ENCODE results near the gene IFT80. TPM values are rescaled to one million over a fixed set of nuclear protein-coding genes. Genes with fewer than 3 reads are reported as not detected.

IFT80 gene
- total and polyA plus RNA-seq, 4 donors: 9.9 to 33.4 (median 22.4) TPM

DNA sequence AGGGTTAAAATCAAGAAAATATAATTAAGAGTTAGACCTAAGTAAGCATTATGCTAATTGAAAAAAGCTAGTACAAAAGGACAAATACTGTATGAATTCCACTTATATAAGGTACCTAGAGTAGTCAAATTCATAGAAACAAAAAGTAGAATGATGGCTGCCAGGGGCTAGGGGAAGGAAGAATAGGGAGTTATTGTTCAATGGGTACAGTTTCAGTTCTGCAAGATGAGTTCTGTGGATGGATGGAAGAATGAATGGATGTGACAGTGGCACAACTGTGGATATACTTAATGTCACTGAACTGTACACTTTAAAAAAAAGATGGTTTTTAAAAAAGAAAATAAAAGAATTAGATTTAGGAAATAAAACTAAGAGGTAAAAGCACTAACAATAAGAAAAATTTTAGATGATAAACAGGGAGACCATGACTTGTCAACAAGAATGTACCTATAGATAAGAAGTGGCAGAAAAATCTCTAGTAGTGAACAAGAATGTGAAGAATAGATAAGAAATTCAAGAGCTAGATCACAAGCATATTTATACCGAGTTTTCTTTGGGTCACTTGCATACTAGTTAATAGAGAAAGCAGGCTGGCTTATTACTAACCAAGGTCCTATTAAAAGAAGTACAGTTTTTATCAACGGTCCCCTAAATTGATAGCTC is 5.5 kb downstream of the IFT80 start:
- DNase-seq (no peak), ATAC-seq (ENCODE audit: low FRiP score) (no peak)
- Histone ChIP-seq H3K27ac (ENCODE audit: low read depth in 1 of 2, low read length in 2 of 2) (no peak overlapping the region), H3K4me1 (ENCODE audit: control insufficient read depth in 1 of 2, insufficient read depth in 2 of 2, low read length in 2 of 2) (peaks cover 0 to 3% of the 10 kb centered on the region in 2 donors), H3K4me3 (ENCODE audit: low read length in 2 of 2) (no peak overlapping the region), H3K36me3 (ENCODE audit: control insufficient read depth in 1 of 2, insufficient read depth in 2 of 2, low read length in 1 of 2) (no peaks in the 10 kb centered on the region), H3K27me3 (ENCODE audit: control insufficient read depth in 1 of 2, insufficient read depth in 2 of 2, low read length in 1 of 2) (no peaks in the 10 kb centered on the region), H3K9me3 (ENCODE audit: control insufficient read depth, low read length) (no peaks in the 10 kb centered on the region)
- 50 to 64% methylated on average over 2 of the region's 2 CpGs for WGBS, 2 donors
- intact Hi-C loops (cut with DNase I): no loop called here

- Histone ChIP-seq H3K9me3 (ENCODE audit: control insufficient read depth, low read length) (no peaks in the 10 kb centered on the region), H3K27ac (ENCODE audit: low read depth in 1 of 2, low read length in 2 of 2) (no peak overlapping the region), H3K4me3 (ENCODE audit: low read length in 2 of 2) (no peak overlapping the region), H3K36me3 (ENCODE audit: control insufficient read depth in 1 of 2, insufficient read depth in 2 of 2, low read length in 1 of 2) (no peaks in the 10 kb centered on the region), H3K4me1 (ENCODE audit: control insufficient read depth in 1 of 2, insufficient read depth in 2 of 2, low read length in 2 of 2) (peaks cover 0 to 3% of the 10 kb centered on the region in 2 donors), H3K27me3 (ENCODE audit: control insufficient read depth in 1 of 2, insufficient read depth in 2 of 2, low read length in 1 of 2) (no peaks in the 10 kb centered on the region)
- intact Hi-C loops (cut with DNase I): no loop called here
- DNase-seq: no peak
- ATAC-seq (ENCODE audit: low FRiP score): no peak
Measured at GRCh38 chr3:160392798-160393197, 6.2 kb downstream of the IFT80 start.

- Histone ChIP-seq H3K36me3 (ENCODE audit: control insufficient read depth in 1 of 2, insufficient read depth in 2 of 2, low read length in 1 of 2) (no peaks in the 10 kb centered on the region), H3K27me3 (ENCODE audit: control insufficient read depth in 1 of 2, insufficient read depth in 2 of 2, low read length in 1 of 2) (no peaks in the 10 kb centered on the region), H3K4me3 (ENCODE audit: low read length in 2 of 2) (no peak overlapping the region), H3K27ac (ENCODE audit: low read depth in 1 of 2, low read length in 2 of 2) (no peak overlapping the region), H3K4me1 (ENCODE audit: control insufficient read depth in 1 of 2, insufficient read depth in 2 of 2, low read length in 2 of 2) (peaks cover 0 to 3% of the 10 kb centered on the region in 2 donors), H3K9me3 (ENCODE audit: control insufficient read depth, low read length) (no peaks in the 10 kb centered on the region)
- no peak for ATAC-seq (ENCODE audit: low FRiP score)
- intact Hi-C loops (cut with DNase I): no loop called here
- WGBS, 2 donors: 93 to 96% methylated on average over 3 of the region's 3 CpGs
- no peak for DNase-seq
Measured at GRCh38 chr3:160390565-160391138, 8.4 kb downstream of the IFT80 start.

DNA sequence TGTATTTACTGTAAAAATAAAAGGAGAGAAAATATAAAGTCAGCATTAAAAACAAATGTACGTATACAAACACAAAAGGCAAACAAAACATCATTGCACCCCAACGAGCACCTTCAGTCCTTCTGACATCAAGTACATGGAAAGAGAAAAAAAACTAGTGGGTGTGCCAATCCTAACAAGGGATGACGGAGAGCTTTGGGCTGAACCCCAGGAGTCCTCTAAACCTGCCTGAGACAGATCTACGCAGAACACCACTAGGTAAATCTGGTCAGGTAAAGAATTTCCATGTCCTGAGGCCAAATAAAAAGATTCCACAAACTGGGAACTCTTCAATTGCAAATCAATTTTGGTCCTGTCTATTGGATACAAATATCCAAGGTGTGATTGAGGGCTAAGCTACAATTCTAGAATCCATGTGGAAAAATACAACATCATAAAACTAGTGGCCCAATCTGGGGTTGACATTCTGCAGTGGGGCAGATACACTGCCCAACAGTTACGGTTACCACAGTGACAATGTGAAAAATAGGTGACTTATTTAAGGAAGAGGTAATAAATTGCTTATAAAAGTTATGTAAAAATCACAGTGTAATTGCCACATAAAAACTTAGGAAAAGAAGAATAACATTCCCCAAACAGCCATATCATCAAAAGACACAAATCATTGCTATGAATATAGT is 14.2 kb downstream of the IFT80 start:
- DNase-seq (no peak), ATAC-seq (ENCODE audit: low FRiP score) (no peak)
- WGBS, 2 donors: 64 to 70% methylated on average over 5 of the region's 5 CpGs
- Histone ChIP-seq H3K27ac (ENCODE audit: low read depth in 1 of 2, low read length in 2 of 2) (no peak overlapping the region), H3K4me3 (ENCODE audit: low read length in 2 of 2) (no peak overlapping the region), H3K36me3 (ENCODE audit: control insufficient read depth in 1 of 2, insufficient read depth in 2 of 2, low read length in 1 of 2) (peaks cover 0 to 3% of the 10 kb centered on the region in 2 donors), H3K9me3 (ENCODE audit: control insufficient read depth, low read length) (no peaks in the 10 kb centered on the region), H3K4me1 (ENCODE audit: control insufficient read depth in 1 of 2, insufficient read depth in 2 of 2, low read length in 2 of 2) (no peaks in the 10 kb centered on the region), H3K27me3 (ENCODE audit: control insufficient read depth in 1 of 2, insufficient read depth in 2 of 2, low read length in 1 of 2) (no peaks in the 10 kb centered on the region)
- intact Hi-C loops (cut with DNase I): no loop called here

DNA sequence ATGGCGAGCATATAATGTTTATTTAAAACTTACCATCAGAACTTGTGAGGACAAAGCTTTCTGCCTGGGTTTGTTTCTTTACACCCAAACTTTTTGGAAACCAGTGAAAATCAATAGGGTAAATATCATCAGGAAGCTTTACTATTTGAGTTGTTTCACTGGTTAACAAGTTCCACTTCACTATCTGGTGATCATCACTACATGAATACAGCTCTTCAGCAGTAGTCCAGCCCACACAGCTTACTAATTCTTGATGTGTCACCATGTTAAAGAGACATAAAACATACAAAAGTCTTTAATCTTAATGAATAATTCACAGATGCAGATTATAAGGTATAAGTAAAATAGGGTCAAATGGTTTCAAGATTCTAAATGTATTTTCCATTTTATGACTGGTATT is 17.6 kb downstream of the IFT80 start:
- H3K36me3 ChIP-seq (ENCODE audit: control insufficient read depth in 1 of 2, insufficient read depth in 2 of 2, low read length in 1 of 2): peaks cover 0 to 3% of the 10 kb centered on the region in 2 donors
- no peaks in the 10 kb centered on the region for H3K27me3 ChIP-seq (ENCODE audit: control insufficient read depth in 1 of 2, insufficient read depth in 2 of 2, low read length in 1 of 2)
- H3K9me3 ChIP-seq (ENCODE audit: control insufficient read depth, low read length): no peaks in the 10 kb centered on the region
- H3K4me1 ChIP-seq (ENCODE audit: control insufficient read depth in 1 of 2, insufficient read depth in 2 of 2, low read length in 2 of 2): peaks cover 0 to 1% of the 10 kb centered on the region in 2 donors
- DNase-seq: no peak
- no peak for ATAC-seq (ENCODE audit: low FRiP score)
- 91 to 96% methylated on average over 1 of the region's 1 CpG for WGBS, 2 donors
- no peak overlapping the region for H3K4me3 ChIP-seq (ENCODE audit: low read length in 2 of 2)
- intact Hi-C loops (cut with DNase I): no loop called here
- H3K27ac ChIP-seq (ENCODE audit: low read depth in 1 of 2, low read length in 2 of 2): no peak overlapping the region

DNA sequence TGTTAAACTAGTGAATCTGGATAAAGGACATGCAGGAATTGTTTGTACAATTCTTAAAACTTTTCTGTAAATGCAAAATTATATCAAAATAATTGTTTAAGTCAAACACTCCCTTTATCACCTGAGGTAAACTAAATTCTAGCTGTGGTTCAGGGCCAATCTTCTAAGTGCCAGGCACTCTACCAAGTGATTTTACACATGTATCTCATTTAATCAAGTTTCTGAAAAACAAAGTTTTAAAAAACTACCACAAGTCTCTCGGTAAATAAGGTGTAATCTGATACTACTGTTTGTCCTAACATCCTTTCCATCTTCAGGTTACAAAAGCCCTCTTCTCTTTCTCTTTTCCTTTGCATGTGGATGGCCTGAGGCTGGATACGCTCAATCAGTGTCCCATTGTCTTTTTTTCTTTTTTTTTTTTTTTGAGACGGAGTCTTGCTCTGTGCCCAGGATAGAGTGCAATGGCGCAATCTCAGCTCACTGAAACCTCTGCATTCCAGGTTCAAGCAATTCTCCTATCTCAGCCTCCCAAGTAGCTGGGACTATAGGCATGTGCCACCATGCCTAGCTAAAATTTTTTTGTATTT is 19.3 kb downstream of the IFT80 start:
- Histone ChIP-seq H3K9me3 (ENCODE audit: control insufficient read depth, low read length) (no peaks in the 10 kb centered on the region), H3K27ac (ENCODE audit: low read depth in 1 of 2, low read length in 2 of 2) (no peak overlapping the region), H3K4me3 (ENCODE audit: low read length in 2 of 2) (no peak overlapping the region), H3K4me1 (ENCODE audit: control insufficient read depth in 1 of 2, insufficient read depth in 2 of 2, low read length in 2 of 2) (peaks cover 0 to 1% of the 10 kb centered on the region in 2 donors), H3K27me3 (ENCODE audit: control insufficient read depth in 1 of 2, insufficient read depth in 2 of 2, low read length in 1 of 2) (no peaks in the 10 kb centered on the region), H3K36me3 (ENCODE audit: control insufficient read depth in 1 of 2, insufficient read depth in 2 of 2, low read length in 1 of 2) (peaks cover 0 to 3% of the 10 kb centered on the region in 2 donors)
- intact Hi-C loops (cut with DNase I): no loop called here
- ATAC-seq (ENCODE audit: low FRiP score) (no peak), DNase-seq (no peak)
- 89 to 90% methylated on average over 4 of the region's 4 CpGs for WGBS, 2 donors

- 90 to 95% methylated on average over 1 of the region's 1 CpG for WGBS, 2 donors
- H3K27me3 ChIP-seq (ENCODE audit: control insufficient read depth in 1 of 2, insufficient read depth in 2 of 2, low read length in 1 of 2): no peaks in the 10 kb centered on the region
- H3K36me3 ChIP-seq (ENCODE audit: control insufficient read depth in 1 of 2, insufficient read depth in 2 of 2, low read length in 1 of 2): peaks cover 0 to 3% of the 10 kb centered on the region in 2 donors
- no peaks in the 10 kb centered on the region for H3K9me3 ChIP-seq (ENCODE audit: control insufficient read depth, low read length)
- no peak overlapping the region for H3K27ac ChIP-seq (ENCODE audit: low read depth in 1 of 2, low read length in 2 of 2)
- intact Hi-C loops (cut with DNase I): no loop called here
- ATAC-seq (ENCODE audit: low FRiP score): no peak
- no peak for DNase-seq
- no peak overlapping the region for H3K4me3 ChIP-seq (ENCODE audit: low read length in 2 of 2)
- H3K4me1 ChIP-seq (ENCODE audit: control insufficient read depth in 1 of 2, insufficient read depth in 2 of 2, low read length in 2 of 2): peaks cover 0 to 1% of the 10 kb centered on the region in 2 donors
Measured at GRCh38 chr3:160378331-160379109, 20.5 kb downstream of the IFT80 start.

DNA sequence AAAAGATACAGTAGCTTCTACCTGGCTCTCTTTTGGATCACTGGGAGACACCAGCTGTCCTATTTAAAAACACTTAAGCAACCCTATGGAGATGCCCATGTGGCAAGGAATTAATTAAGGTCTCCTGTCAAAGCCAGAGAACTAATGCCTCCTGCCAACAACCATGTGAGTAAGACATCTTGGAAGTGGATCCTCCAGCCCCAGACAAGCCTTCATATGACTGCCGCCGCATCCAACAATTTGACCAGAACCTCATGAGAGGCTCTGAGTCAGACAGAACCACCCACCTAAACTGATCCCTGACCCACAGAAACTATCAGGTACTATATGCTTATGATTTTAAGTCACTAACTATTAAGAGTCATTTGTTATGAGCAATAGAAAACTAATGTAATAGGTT is 22.3 kb downstream of the IFT80 start:
- 97 to 98% methylated on average over 2 of the region's 2 CpGs for WGBS, 2 donors
- ATAC-seq (ENCODE audit: low FRiP score): no peak
- H3K4me1 ChIP-seq (ENCODE audit: control insufficient read depth in 1 of 2, insufficient read depth in 2 of 2, low read length in 2 of 2): peaks cover 0 to 1% of the 10 kb centered on the region in 2 donors

More for the DNA sequence above, 22.3 kb downstream of the IFT80 start:
- intact Hi-C loops (cut with DNase I): no loop called here
- Histone ChIP-seq H3K27me3 (ENCODE audit: control insufficient read depth in 1 of 2, insufficient read depth in 2 of 2, low read length in 1 of 2) (no peaks in the 10 kb centered on the region), H3K9me3 (ENCODE audit: control insufficient read depth, low read length) (no peaks in the 10 kb centered on the region), H3K36me3 (ENCODE audit: control insufficient read depth in 1 of 2, insufficient read depth in 2 of 2, low read length in 1 of 2) (peaks cover 0 to 3% of the 10 kb centered on the region in 2 donors), H3K27ac (ENCODE audit: low read depth in 1 of 2, low read length in 2 of 2) (no peak overlapping the region), H3K4me3 (ENCODE audit: low read length in 2 of 2) (no peak overlapping the region)
- no peak for DNase-seq

Measured in aorta (tissue), 5 donors.